AG04449 (cell line): ENCODE results near the gene SMAD3.

Experiments used
- CTCF ChIA-PET: fragments of 350-600 bp; formaldehyde crosslinking; extraction: SDS; loops from one replicate; lab custom pipeline; 2021; ENCODE audit warnings: antibody characterized with exemption; lab: Yijun Ruan, JAX
- POLR2A ChIA-PET: fragments of 400-600, 350-600 bp; formaldehyde crosslinking; extraction: SDS; loops from one replicate; lab custom pipeline; 2020; ENCODE audit warnings: antibody characterized with exemption, inconsistent platforms; lab: Yijun Ruan, JAX
- DNase-seq: peaks from one replicate; pipeline ENCODE4 v3.0.0-alpha.2; 2010; ENCODE audit warnings: low read depth, low spot score
- H3K4me3 ChIP-seq: 2 replicates; pipeline ENCODE4 v1.5.1; 2011; ENCODE audit warnings: low read depth, mild to moderate bottlenecking, control low read depth, low read length
- CTCF ChIP-seq: IDR thresholded peaks from one replicate; pipeline ENCODE4 v1.5.1; 2011; ENCODE audit warnings: mild to moderate bottlenecking, moderate library complexity, low read length, control low read depth, inconsistent platforms; ENCODE audit not compliant: insufficient read depth; ENCODE audit errors: missing control alignments

The SMAD3 gene

GRCh38 chr15:67065531-67066005, at the start of gene SMAD3:
Gene SMAD3, plus strand, starts transcription at chr15:67065602. Its CDS starts 553 bp downstream, at chr15:67066155.
- no peak for TF ChIP-seq CTCF
- ChIA-PET POLR2A (interaction anchor here (0.6 to 1.7 kb wide), 9 partner anchors 10 to 134 kb away, joined by 3 to 8 read pairs (median 3); no protein-coding TSS in a partner anchor), CTCF (interaction anchor here (1.2 to 2.5 kb wide), 3 partner anchors 15 to 119 kb away, joined by 5 to 7 read pairs (median 6); no protein-coding TSS in a partner anchor)
- peak within 1 kb of the TSS; percentile 92 for H3K4me3 ChIP-seq
- peak; percentile 65 for DNase-seq

- ChIA-PET POLR2A (no interaction called here), CTCF (no interaction called here)
- no peak for TF ChIP-seq CTCF
- DNase-seq: no peak
- no peak overlapping the region for H3K4me3 ChIP-seq
Measured at GRCh38 chr15:67017311-67017710, 48.1 kb upstream of the SMAD3 start.

GRCh38 chr15:67018026-67018425, 47.4 kb upstream of the SMAD3 start:
- DNase-seq: no peak
- H3K4me3 ChIP-seq: no peak overlapping the region
- TF ChIP-seq CTCF: no peak
- ChIA-PET POLR2A (no interaction called here), CTCF (no interaction called here)

- ChIA-PET CTCF (no interaction called here), POLR2A (no interaction called here)
- H3K4me3 ChIP-seq: no peak overlapping the region
- no peak for DNase-seq
- TF ChIP-seq CTCF: no peak
Measured at GRCh38 chr15:67018441-67018840, 47.0 kb upstream of the SMAD3 start.

GRCh38 chr15:67019069-67019468, 46.3 kb upstream of the SMAD3 start:
- CTCF ChIA-PET: no interaction called here
- POLR2A ChIA-PET: no interaction called here

More at GRCh38 chr15:67019069-67019468, 46.3 kb upstream of the SMAD3 start:
- no peak for DNase-seq
- TF ChIP-seq CTCF: no peak
- H3K4me3 ChIP-seq: no peak overlapping the region
